AG10803 (cell line): ENCODE measurements around the gene GAL3ST1.

ENCODE experiments used
- DNase-seq: peaks from one replicate; pipeline ENCODE4 v3.0.0; 2010; ENCODE audit warnings: low read depth
- H3K4me3 ChIP-seq: 2 replicates; pipeline ENCODE4 v1.5.1; 2011; ENCODE audit warnings: mild to moderate bottlenecking, low read length, control low read depth
- TF ChIP-seq, protein P1 (sequence below): conservative IDR thresholded peaks from 2 replicates; pipeline ENCODE4 v1.5.1; 2011; ENCODE audit warnings: mild to moderate bottlenecking, low read length, control low read depth, inconsistent platforms

The GAL3ST1 gene

DNA sequence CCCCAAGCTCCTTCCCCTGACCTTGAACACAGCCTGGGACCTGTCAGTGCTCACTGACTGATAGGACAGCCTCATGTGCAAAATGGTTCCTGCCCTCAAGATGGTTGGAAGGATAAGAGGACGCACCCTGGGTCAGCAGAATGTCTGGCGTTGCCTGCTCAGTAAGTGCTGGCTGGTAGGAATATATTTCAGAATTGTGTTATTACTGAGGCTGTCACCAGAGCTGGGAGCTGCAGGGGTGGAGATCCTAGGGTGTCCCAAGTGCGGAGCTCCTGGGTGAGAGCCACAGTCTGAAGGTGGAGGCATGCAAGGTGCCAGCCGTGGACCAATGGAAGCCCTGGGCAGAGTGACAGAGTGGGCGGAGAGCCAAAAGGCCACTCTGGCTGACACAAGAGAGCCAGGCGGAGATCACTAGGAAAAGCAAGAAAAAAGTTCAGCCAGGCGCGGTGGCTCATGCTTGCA, 67.9 kb downstream of the GAL3ST1 start:
- no peak for DNase-seq
- TF ChIP-seq, protein P1, sequence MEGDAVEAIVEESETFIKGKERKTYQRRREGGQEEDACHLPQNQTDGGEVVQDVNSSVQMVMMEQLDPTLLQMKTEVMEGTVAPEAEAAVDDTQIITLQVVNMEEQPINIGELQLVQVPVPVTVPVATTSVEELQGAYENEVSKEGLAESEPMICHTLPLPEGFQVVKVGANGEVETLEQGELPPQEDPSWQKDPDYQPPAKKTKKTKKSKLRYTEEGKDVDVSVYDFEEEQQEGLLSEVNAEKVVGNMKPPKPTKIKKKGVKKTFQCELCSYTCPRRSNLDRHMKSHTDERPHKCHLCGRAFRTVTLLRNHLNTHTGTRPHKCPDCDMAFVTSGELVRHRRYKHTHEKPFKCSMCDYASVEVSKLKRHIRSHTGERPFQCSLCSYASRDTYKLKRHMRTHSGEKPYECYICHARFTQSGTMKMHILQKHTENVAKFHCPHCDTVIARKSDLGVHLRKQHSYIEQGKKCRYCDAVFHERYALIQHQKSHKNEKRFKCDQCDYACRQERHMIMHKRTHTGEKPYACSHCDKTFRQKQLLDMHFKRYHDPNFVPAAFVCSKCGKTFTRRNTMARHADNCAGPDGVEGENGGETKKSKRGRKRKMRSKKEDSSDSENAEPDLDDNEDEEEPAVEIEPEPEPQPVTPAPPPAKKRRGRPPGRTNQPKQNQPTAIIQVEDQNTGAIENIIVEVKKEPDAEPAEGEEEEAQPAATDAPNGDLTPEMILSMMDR = no peak
- no peak overlapping the region for H3K4me3 ChIP-seq
